Astrocyte of the cerebellum (primary cell): ENCODE data around the gene PRTFDC1.

Experiments
- DNase-seq: peaks from one replicate; pipeline ENCODE4 v3.0.0-alpha.2; 2011; ENCODE audit warnings: low read depth
- H3K4me3 ChIP-seq: 2 replicates; pipeline ENCODE4 v1.5.1; 2011; ENCODE audit warnings: mild to moderate bottlenecking, low read depth, low read length, moderate library complexity
- CTCF ChIP-seq: IDR thresholded peaks from 2 replicates; pipeline ENCODE4 v1.5.1; 2012; ENCODE audit warnings: low read length, low read depth, moderate library complexity, mild to moderate bottlenecking; ENCODE audit errors: missing control alignments
- in situ Hi-C: cut with HindIII; loops from 2 replicates; pipeline ENCODE4 v1.10.0; 2017; ENCODE audit warnings: low sequenced_read_pairs

Gene PRTFDC1

DNA sequence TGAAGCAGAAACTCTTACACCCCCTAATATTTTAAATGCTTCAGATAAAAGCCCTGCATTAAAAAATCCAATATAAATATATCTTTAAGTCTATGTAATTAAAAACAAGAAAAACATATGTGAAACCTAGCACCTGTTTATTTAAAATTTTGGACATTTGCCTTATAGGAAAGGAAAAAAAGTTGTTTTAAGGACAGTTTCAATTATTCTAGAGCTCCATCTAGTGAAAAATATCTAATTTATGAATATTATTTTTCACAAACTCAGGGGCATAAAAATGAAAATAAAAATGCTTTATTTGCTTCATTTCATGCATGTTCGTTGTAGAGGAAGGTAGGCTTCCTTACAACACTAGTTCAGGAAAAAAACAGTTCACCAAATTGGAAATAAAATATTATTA is 37.5 kb upstream of the PRTFDC1 start:
- no peak overlapping the region for H3K4me3 ChIP-seq
- no peak for DNase-seq
- no peak for TF ChIP-seq CTCF
- in situ Hi-C loops: no loop called here

DNA sequence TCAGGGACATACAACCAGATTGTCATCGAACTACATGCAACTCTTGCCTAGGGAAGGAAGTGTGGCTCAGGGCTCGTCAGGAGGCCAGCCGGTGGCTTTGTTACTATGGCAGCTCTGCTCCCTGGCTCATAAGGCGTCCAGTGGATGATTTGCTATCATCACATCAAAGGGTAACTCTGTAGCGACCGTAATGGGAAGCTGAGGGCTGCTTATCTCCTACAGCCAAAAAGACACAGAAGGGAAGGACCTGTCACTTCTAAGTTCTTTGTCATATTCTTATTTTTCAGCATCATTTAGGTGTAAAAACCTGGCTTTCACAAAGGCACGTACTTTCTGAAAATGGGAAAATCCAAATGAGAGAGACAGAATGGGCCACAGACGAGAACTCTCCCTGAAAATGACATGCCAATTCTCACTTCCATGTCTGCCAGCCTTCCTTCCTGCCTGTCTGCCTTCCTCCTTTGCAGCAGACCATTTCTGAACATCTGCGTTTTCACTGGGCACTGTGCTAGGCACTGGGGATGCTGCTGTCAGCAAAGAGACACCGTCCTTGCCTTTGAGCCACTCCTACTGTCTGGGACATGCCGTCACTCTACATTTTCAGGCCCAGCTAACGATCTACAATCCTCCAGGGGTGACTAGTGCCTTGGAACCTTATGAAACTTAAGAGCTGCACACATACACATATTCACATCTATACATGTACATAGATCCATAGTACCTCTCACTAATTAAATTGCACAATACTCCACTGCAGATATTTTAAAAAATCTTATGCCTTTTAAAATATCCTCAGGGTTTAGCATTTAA is 36.6 kb upstream of the PRTFDC1 start:
- TF ChIP-seq CTCF: no peak
- DNase-seq: no peak

GRCh38 chr10:24984906-24985305 is 32.5 kb upstream of the PRTFDC1 start:
- H3K4me3 ChIP-seq: no peak overlapping the region
- no peak for TF ChIP-seq CTCF
- DNase-seq: no peak
- in situ Hi-C loops: no loop called here

More for the DNA sequence above, 36.6 kb upstream of the PRTFDC1 start:
- in situ Hi-C loops: no loop called here
- no peak overlapping the region for H3K4me3 ChIP-seq

DNA sequence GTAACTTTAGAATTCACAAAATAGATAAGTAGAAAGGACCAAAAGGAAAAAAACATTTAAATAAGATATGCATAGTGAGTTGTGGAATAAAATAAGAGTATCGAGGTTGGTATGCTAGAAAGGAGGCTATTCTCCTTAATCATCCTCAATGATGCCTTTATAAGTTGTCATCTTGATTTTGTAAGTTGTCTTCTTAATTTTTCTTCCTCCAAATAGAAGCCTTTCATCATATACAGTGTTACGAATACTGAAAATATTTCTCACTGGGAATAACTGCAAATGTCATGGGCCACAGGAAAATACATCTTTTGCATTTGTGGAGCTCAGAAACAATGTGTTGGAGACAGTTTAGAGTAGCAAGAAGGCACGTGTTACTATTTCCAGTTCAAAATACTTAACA is 31.5 kb upstream of the PRTFDC1 start:
- TF ChIP-seq CTCF: no peak
- no peak overlapping the region for H3K4me3 ChIP-seq
- no peak for DNase-seq
- in situ Hi-C loops: no loop called here

GRCh38 chr10:24983130-24983529 is 30.7 kb upstream of the PRTFDC1 start:
- TF ChIP-seq CTCF: no peak
- no peak for DNase-seq
- in situ Hi-C loops: no loop called here
- H3K4me3 ChIP-seq: no peak overlapping the region

DNA sequence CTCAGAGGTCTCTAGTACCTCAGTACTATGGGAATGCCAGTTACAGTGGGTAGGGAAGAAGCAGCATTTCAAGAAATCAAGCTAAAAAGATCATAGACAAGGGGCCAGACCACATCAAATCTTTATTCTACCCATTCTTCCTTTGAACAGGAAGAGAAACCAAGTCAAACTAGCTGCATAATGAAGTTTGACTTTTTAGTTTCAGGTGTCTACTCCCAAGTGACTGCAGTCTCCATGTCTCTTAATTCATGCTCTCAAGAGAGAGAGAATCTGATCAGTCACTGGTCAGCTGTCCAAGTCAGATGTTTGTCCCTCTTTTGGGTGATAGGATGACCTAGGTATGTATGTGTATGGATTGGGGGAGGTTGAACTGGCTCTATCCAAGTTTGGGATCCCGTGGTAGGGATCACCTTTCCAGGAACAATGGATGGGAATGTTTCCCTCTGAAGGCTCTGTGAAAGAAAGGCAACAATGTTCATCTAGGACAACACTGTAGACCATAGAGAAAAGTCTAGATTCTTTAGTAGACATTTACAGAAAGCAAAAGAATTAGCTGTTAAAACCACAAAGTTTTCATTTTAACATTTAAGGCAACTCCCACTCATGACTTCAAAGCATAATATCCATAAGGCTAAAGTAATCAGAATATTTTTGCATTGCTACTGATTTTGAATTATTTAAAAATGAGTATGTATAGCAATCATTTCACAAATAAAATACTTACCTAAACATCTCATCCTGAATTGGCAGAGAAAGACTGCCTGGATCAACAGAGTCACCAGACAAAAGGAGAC is 30.1 kb upstream of the PRTFDC1 start:
- DNase-seq: no peak
- in situ Hi-C loops: no loop called here
- TF ChIP-seq CTCF: no peak
- H3K4me3 ChIP-seq: no peak overlapping the region
